ENCODE results near the gene PGC.
A peak's percentile ranks its signal among the peaks of the same experiment; 100 is the strongest.

Gene PGC

GRCh38 chr6:41734666-41735426, 12.4 kb downstream of the PGC start:
- Mint-ChIP-seq H3K27ac (peak overlapping the region; percentile 52), H3K27me3 (peaks cover 18% of the 10 kb centered on the region), H3K4me1 (peaks cover 42% of the 10 kb centered on the region), H3K36me3 (no peaks in the 10 kb centered on the region), H3K9me3 (no peaks in the 10 kb centered on the region), H3K4me3 (peak overlapping the region; percentile 83)
- CTCF ChIA-PET, result interaction anchor here (0.8 to 3.6 kb wide), 5 partner anchors 26 to 370 kb away, joined by 3 to 30 read pairs (median 4); partner anchors contain the start of gene TOMM6
- DNase-seq, result peak; percentile 79

DNA sequence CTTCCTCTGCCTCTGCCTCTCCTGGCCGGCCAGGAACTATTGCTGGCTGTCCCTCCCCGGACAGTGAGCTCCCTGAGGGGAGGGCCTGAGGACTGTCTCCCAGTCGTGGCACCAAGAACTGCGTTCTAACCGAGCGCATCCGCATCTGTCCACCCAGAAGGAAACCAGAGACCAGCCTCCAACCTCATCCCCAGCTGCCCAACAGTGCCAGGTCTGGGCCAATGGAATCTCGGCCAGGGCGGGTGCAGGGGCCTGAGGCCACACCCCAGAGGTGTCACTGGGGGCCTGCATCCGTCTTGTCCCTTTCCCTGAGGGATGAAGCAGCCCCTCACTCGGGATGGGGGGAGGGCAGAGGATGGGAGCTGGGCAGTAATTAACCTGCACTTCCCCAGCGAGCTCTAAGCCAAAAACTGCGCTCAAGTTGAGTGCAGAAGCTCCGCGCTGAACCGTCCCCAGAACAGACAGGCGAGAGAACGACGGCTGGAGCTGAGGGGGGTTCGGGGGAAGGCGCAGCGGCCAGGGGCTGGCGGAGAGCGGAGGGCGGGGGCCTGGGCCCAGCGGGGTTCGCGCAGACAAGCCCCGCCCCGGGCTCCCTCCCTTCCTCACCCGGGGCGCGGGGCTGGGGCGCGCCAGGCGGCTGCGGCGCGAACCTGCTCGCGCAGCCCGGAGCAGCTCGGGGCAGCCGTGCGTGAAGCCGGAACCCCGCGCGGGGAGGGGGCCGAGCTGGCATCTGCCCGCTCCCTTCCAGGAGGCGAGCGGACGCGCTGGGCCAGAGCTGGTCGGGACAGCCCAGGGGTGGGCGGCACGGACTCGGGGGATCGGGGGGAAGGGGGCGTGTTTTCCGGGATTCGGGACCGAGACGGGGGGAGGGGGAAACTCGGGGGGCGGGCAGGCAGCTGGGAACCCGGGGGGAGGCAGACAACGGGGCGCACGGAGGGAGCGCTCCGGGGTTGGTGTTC, 13.2 kb downstream of the PGC start:
- Mint-ChIP-seq H3K36me3 (no peaks in the 10 kb centered on the region), H3K27me3 (peaks cover 10% of the 10 kb centered on the region), H3K27ac (peak overlapping the region; percentile 82), H3K9me3 (no peaks in the 10 kb centered on the region), H3K4me3 (peak overlapping the region; percentile 86), H3K4me1 (peaks cover 47% of the 10 kb centered on the region)
- peak; percentile 80 for DNase-seq
- CTCF ChIA-PET, result interaction anchor here (0.8 to 3.6 kb wide), 10 partner anchors 12 to 370 kb away, joined by 3 to 30 read pairs (median 5); no protein-coding TSS in a partner anchor

DNA sequence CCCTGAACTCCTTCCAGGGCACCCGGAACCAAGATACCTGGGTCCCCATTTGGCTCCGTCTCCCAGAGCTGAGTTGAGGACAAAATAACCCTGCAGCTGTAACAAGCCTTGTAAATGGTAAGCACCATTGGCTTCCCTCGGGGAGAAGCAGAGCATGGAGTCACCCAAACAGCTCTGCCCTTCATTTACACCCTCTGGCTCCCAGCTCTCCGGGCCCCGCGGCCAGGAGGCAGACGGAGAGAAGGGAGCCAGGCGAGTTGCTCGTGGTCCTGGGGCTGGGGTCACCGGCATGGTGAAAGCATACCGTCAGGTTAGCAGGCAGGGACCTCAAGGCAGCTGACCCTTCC, 13.9 kb downstream of the PGC start:
- DNase-seq, result no peak
- H3K4me3 Mint-ChIP-seq, result peak overlapping the region; percentile 86

DNA sequence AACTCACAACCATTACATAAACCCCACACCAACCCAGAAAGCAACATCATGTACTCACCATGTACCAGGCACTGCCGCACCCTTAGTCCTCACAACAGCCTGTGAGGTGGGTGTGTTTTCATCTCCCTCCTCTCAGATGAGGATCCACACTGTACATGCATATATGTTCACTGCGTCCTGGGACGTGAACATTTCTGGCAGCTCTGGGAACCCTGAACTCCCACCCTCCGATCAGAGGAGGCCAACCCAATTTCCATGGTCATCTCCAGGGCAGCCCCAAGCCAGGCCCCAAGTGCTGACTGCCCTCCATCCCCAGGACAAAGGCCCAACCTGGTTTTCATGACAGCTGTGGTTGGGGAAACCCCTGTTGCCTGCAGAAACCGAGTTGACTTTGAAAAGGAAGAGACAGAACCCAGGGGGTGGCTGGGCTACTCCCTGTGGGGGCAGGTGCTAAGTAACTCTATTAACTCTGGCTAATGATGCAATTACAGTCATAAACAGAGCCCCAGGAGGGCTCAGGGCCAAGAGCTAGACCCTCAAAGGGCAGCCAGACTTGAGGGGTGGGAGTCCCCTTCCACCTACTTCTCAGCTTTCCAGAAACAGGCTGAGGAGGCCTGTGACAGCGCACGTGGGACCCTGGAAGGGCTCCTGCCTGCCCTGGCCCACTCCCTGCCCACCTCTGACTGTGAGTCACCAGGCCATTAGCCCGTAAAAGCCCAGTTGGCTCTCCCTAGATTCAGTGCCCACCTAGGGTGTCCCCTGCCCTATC, 14.4 kb downstream of the PGC start:
- H3K27me3 Mint-ChIP-seq, result peaks cover 9% of the 10 kb centered on the region
- H3K4me3 Mint-ChIP-seq, result peak overlapping the region; percentile 86
- no peaks in the 10 kb centered on the region for H3K36me3 Mint-ChIP-seq
- CTCF ChIA-PET, result interaction anchor here (1.2 to 3.6 kb wide), 8 partner anchors 11 to 53 kb away, joined by 3 to 30 read pairs (median 6); no protein-coding TSS in a partner anchor
- H3K27ac Mint-ChIP-seq, result peak overlapping the region; percentile 82
- H3K9me3 Mint-ChIP-seq, result no peaks in the 10 kb centered on the region
- peak; percentile 67 for DNase-seq
- peaks cover 50% of the 10 kb centered on the region for H3K4me1 Mint-ChIP-seq

More for the DNA sequence above, 13.9 kb downstream of the PGC start:
- Mint-ChIP-seq H3K36me3 (no peaks in the 10 kb centered on the region), H3K27ac (peak overlapping the region; percentile 82), H3K27me3 (peaks cover 9% of the 10 kb centered on the region), H3K9me3 (no peaks in the 10 kb centered on the region), H3K4me1 (peaks cover 50% of the 10 kb centered on the region)
- CTCF ChIA-PET, result interaction anchor here (1.2 to 3.6 kb wide), 8 partner anchors 12 to 53 kb away, joined by 3 to 30 read pairs (median 6); no protein-coding TSS in a partner anchor

GRCh38 chr6:41732149-41732548, 15.0 kb downstream of the PGC start:
- Mint-ChIP-seq H3K36me3 (no peaks in the 10 kb centered on the region), H3K9me3 (no peaks in the 10 kb centered on the region), H3K4me1 (peaks cover 56% of the 10 kb centered on the region), H3K27ac (no peak overlapping the region), H3K27me3 (peaks cover 9% of the 10 kb centered on the region), H3K4me3 (no peak overlapping the region)
- CTCF ChIA-PET, result interaction anchor here (1.5 kb wide), 1 partner anchor 54 kb away, joined by 4 read pairs; no protein-coding TSS in a partner anchor
- DNase-seq, result no peak

- H3K4me1 Mint-ChIP-seq, result peaks cover 61% of the 10 kb centered on the region
Measured at GRCh38 chr6:41731561-41732086, 15.6 kb downstream of the PGC start.

GRCh38 chr6:41730531-41731436, 16.4 kb downstream of the PGC start:
- CTCF ChIA-PET, result no interaction called here
- Mint-ChIP-seq H3K27ac (no peak overlapping the region), H3K36me3 (peaks cover 2% of the 10 kb centered on the region), H3K4me3 (no peak overlapping the region), H3K9me3 (no peaks in the 10 kb centered on the region), H3K27me3 (no peaks in the 10 kb centered on the region), H3K4me1 (peaks cover 57% of the 10 kb centered on the region)
- no peak for DNase-seq

More at GRCh38 chr6:41731561-41732086, 15.6 kb downstream of the PGC start:
- Mint-ChIP-seq H3K27me3 (peaks cover 4% of the 10 kb centered on the region), H3K27ac (no peak overlapping the region), H3K9me3 (no peaks in the 10 kb centered on the region), H3K4me3 (no peak overlapping the region), H3K36me3 (peaks cover 2% of the 10 kb centered on the region)
- CTCF ChIA-PET, result no interaction called here
- DNase-seq, result no peak

DNA sequence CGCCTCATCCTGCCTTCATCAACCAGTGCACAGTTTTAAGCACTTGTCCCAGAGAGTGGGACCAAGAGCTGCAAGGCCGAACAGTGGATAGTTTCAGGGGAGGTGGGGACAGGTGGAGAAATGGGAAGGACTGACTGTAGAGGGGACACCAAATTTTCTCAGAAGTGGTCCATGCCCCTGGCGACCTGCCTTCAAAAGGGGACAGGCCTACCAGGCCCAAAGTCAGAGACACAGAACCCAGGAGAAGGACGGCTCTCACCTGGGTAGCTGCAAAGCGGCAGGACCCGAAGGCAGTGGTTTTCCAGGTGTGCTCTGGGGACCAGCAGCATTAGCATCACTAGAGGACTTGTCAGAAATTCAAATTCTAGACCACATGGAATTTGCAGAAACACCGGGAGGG, 17.6 kb downstream of the PGC start:
- H3K27ac Mint-ChIP-seq, result no peak overlapping the region
- H3K4me3 Mint-ChIP-seq, result no peak overlapping the region
- CTCF ChIA-PET, result no interaction called here
- no peak for DNase-seq
- H3K9me3 Mint-ChIP-seq, result no peaks in the 10 kb centered on the region
- peaks cover 54% of the 10 kb centered on the region for H3K4me1 Mint-ChIP-seq
- no peaks in the 10 kb centered on the region for H3K27me3 Mint-ChIP-seq
- peaks cover 2% of the 10 kb centered on the region for H3K36me3 Mint-ChIP-seq

GRCh38 chr6:41728954-41729353, 18.2 kb downstream of the PGC start:
- DNase-seq, result no peak
- Mint-ChIP-seq H3K9me3 (no peaks in the 10 kb centered on the region), H3K4me1 (peaks cover 53% of the 10 kb centered on the region), H3K27me3 (no peaks in the 10 kb centered on the region), H3K27ac (no peak overlapping the region), H3K36me3 (peaks cover 2% of the 10 kb centered on the region), H3K4me3 (no peak overlapping the region)
- CTCF ChIA-PET, result no interaction called here

DNA sequence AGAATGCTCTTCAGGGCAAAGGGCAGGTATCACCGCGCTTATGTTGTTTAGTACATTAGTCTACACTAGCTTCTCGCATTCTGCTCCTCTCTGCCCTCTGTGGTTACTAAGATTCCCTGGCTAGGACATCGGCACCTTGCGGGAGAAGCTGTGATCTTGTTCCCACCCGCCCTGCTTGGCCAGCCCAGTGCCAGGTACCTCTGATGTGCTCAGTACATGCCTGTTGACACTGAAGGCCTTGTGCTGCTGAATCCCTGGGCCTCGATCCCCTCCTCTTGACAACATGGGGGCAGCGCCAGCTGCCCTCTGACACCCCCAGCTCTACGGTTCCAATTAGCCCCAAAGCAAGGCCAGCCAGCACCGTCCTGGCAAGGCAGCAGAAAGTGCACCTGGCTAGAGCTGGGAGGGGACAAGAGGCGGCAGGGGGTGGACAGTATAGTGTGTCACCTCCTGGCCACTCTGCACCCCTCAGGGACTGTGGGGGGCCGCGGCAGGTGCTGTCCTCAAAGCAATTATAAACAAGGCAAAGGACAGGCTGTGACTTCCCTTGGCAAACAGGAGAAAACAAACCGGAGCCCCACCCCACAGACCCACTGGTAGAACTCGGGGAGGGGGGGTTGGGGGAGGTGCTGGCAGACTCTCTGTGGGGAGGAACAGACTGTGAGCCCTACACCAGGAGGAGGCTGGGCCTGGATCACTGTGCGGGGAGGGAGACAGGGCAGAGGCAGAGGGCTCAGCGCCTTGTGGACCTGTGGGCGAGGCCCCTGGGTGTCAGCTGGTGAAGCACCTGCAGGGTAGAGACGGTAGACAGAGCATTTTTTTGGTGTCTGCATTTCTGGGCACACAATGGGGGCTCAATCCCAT, 18.9 kb downstream of the PGC start:
- peaks cover 47% of the 10 kb centered on the region for H3K4me1 Mint-ChIP-seq
- CTCF ChIA-PET, result no interaction called here
- H3K36me3 Mint-ChIP-seq, result peaks cover 2% of the 10 kb centered on the region
- H3K9me3 Mint-ChIP-seq, result no peaks in the 10 kb centered on the region
- DNase-seq, result no peak
- H3K4me3 Mint-ChIP-seq, result no peak overlapping the region
- H3K27ac Mint-ChIP-seq, result no peak overlapping the region
- no peaks in the 10 kb centered on the region for H3K27me3 Mint-ChIP-seq

DNA sequence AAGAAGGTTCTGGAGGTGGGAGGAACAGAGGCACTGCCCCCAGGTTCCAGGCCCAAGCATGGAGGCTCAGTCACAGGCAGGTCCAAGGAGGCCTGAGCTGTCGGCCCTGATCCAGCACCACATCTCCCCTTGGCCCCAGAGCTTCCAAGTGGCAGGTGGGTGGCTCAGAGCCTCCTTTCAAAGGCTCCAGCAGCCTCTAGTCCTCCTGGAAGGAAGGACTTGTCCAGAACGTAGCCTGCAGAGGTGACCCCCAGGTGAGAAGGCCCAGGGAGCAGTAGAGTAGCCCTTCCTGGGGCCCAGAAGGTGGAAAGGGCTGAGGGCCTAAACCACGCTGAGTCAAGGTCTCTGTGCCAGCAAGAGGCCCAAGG, 19.5 kb downstream of the PGC start:
- DNase-seq, result no peak
- CTCF ChIA-PET, result no interaction called here
- Mint-ChIP-seq H3K4me3 (no peak overlapping the region), H3K36me3 (peaks cover 2% of the 10 kb centered on the region), H3K9me3 (no peaks in the 10 kb centered on the region), H3K27ac (no peak overlapping the region), H3K27me3 (no peaks in the 10 kb centered on the region), H3K4me1 (peaks cover 41% of the 10 kb centered on the region)

DNA sequence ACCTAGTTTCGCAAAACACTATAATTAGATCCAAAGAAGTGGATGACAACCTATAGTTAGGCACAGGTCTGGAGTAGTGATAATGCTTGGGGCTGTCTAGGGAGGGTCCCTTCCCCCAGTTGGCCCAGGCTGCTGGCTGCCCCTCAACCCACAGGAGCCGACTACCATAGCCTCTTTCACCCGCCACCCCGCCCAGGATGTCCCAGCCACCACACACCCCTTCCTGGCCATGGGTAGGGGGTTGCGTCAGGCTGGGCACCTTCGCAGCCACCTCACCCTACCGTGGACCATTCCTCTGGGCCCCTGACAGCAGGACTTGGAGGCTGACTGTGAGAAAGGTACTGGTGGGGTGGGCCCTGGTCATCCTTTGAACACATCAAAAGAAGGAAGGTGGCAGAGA, 20.3 kb downstream of the PGC start:
- Mint-ChIP-seq H3K27me3 (no peaks in the 10 kb centered on the region), H3K4me1 (peaks cover 37% of the 10 kb centered on the region), H3K27ac (peak overlapping the region; percentile 77), H3K4me3 (no peak overlapping the region), H3K36me3 (peaks cover 2% of the 10 kb centered on the region), H3K9me3 (no peaks in the 10 kb centered on the region)
- CTCF ChIA-PET, result interaction anchor here (0.8 to 1.3 kb wide), 2 partner anchors 10 to 60 kb away, joined by 3 to 4 read pairs; no protein-coding TSS in a partner anchor
- no peak for DNase-seq
